Brain pericyte (primary cell): ENCODE results near the gene TMEM240.
"Not testable (repeated sequence)": the region's sequence is repeated elsewhere in the genome, so short reads cannot be mapped to it uniquely, and the experiment has no call there.

Source experiments
- DNase-seq: peaks from one replicate; pipeline ENCODE4 v3.0.0-alpha.2; 2012; ENCODE audit warnings: low read depth, low spot score

The TMEM240 gene

DNA sequence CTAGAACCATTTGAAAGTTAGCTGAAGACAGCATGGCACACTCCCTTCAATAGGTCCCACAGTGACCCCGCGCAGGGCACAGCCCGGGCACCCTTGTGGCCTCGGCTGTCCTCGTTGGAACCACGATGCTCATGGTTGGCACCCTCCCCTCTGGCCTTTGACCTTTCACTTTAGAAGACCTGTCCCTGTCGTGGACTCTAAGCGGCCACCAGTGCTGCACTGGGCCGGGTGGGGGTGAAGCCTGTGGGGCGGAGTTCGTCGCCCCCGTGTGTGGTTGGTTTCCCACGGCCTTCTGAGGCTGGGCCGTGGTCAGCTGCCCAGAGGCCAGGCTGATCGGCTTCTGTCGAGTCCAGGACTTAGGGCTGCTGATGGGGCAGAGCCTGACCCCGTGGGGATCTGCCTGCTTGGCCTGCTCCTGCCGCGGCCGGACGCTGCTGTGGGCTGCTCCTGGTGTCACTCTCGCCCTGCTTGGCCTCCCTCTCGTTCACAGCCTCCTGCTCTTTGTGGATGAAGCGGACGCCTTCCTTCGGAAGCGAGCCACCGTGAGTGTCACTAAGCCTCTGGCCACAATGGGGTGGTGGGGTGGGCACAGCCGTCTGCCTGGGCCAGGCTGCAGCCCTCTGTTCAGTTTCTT lies 15.6 kb downstream of the TMEM240 start:
- DNase-seq: not testable (repeated sequence)

GRCh38 chr1:1523651-1524050 lies 16.8 kb downstream of the TMEM240 start:
- DNase-seq: not testable (repeated sequence)

DNA sequence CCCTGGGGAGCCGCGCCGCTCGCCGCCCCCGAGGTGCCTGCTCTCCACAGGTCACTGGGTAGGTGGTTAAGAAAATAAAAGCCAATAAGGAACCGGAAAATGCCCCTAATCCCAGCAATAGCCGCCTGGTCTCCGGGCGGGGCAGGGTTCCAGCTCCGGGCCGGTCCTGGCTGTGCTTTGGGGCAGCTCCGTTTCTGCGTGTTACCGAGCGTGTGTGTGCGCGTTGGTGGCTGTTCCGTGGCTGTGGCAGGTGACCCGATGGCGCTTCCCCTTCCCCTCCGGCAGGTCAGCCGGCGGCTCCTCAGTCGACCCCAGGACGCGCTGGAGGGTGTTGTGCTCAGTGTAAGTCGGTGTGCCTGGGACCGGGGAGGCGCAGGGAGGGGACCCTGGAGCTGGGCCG lies 17.2 kb downstream of the TMEM240 start:
- DNase-seq: not testable (repeated sequence)

DNA sequence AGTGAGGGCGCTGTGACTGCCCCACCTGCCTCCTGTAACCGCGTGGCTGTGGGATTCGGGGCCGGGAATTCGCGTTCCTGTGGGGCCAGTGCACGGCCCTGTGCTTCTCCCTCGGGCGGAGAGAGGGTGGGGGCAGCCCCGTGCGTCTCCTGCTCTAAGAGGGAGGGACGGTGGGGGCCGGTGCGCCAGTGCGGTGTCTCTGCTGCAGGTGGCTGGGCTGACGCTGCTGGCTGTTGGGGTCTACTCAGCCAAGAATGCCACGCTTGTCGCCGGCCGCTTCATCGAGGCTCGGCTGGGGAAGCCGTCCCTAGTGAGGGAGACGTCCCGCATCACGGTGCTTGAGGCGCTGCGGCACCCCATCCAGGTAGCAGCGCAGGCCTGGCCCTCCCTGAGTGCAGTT lies 17.9 kb downstream of the TMEM240 start:
- not testable (repeated sequence) for DNase-seq

DNA sequence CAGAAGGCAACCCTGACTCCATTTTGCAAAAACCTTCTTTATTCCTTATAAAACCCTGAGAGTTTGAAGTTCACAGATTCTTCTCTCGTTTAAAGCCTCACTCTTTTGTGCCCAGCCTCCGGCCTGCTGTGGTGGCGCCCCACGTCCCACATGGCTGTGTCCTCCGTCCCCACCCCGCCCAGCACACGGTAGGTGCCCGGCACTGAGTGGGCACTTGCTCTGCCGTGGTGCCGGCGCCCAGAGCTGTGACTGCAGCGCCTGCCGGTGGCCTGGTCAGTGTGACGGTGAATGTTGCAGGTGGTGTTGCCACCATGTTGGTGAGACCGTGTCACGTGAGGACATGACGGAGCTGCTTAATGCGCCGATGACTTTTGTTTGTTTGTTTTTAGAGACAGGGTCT lies 19.1 kb downstream of the TMEM240 start:
- no peak for DNase-seq

GRCh38 chr1:1519805-1520505 lies 20.5 kb downstream of the TMEM240 start:
- not testable (repeated sequence) for DNase-seq

DNA sequence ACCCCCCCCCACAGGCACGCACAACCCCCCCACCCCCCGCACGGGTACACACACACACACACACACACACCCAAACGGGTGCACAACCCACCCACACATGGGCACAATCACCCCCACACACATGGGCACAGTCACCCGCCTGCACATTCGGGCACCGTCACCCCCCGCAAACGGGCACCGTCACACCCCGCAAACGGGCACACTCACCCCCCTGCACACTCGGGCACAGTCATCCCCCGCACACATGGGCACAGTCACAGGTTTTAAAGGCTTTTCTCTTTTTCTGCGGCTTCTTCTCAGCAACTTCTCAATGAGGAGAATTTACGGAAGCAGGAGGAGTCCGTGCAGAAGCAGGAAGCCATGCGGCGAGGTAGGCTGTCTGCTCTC lies 21.8 kb downstream of the TMEM240 start:
- DNase-seq: not testable (repeated sequence)

- no peak for DNase-seq
These were observed 22.3 kb downstream of the TMEM240 start for GRCh38 chr1:1517973-1518620.

- not testable (repeated sequence) for DNase-seq
These were observed 23.5 kb downstream of the TMEM240 start for GRCh38 chr1:1516923-1517322.

DNA sequence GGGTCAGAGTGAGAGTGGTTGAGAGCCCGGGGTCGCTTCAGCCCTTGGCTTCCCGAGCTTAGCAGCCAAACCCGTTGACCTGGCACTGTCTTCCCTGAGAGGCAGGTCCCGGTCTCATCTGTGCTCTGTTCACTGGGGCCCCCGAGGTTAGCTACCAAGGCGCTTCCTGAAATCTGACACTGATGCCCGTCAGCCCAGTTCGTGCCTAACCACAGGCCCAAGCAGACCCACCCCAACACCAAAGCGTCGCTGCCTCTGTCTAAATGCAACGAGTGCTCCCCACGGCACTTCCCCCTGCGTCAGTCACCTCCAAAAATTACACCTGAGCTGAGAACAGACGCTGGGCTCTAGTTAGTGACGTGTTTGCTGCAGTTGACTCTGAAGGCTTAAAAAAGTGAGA lies 26.0 kb downstream of the TMEM240 start:
- not testable (repeated sequence) for DNase-seq

DNA sequence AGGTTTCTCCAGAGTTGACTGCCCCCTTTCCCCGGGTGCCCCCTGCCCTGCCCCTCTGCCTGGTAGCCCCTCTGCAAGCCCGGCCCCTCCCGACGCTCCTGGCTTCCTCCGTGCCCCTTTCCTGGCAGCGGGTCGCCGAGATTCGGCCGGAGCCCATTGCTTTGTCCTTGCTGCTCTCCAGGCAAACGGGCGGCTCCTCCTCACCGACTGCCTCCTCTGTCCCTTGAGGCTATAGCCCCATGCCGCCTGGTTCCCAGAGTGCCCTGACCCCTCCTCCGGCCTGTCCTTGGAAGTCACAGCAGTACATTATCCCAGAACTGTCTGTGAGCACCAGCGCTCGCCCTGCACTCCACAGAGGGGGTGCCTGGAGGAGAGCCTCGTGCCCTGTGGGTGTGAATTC lies 26.7 kb downstream of the TMEM240 start:
- DNase-seq: not testable (repeated sequence)

DNA sequence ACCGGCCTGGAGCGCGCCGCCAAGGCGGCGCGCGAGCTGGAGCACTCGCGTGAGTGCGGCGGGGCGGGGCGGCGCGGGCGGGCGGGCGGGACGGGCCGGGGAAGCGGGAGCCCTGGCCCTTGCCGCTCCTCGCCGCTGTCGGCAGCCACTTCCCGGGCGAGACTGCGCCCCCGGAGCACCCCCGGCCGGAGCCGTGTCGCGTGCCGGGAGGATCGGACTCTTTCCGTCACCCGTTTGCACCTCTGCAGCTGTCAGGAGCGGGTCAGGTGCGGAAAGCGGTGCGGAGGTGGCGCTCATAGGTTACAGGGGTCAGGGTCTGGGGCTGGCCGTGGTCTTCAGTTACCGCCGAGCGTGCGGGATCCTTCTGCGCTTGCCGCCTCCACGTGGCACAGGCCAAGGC lies 28.0 kb downstream of the TMEM240 start:
- not testable (repeated sequence) for DNase-seq

DNA sequence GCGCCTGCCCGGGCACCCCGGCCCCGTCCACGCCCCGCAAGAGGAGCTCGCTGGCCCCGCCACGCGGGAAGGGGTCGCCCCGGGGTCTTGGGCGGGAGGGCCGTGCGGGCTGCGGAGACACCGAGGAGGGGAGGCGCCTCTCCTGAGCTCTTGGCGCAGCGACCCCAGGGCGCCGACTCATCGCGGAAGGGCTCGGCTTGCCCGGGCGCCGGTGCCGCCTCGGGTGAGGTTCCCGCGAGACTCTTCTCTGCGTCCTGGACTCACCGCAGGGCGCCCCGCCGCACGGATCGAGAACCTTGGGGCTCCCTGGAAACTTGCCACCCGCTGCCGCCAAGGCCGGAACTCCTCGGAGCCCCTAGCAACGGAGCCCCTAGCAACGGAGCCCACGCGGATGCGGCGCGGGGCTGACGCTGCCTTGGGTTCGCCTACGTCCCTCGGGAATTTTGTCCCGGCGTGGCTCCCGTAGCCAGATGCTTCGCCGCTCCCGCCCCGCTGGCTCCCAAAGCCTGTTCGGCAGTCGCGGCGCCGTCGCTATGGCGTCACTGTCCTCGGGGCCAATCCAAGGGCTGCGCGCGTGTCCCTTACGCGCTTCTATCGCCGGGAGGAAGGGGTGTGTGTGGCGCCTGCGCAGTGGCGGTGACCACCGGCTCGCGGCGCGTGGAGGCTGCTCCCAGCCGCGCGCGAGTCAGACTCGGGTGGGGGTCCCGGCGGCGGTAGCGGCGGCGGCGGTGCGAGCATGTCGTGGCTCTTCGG lies 28.7 kb downstream of the TMEM240 start, which contains the start of gene ATAD3A:
Gene ATAD3A, plus strand, starts transcription at position 630 of the 753 bp plus-strand sequence. Its CDS starts 107 bp downstream, at position 737.
- DNase-seq: peak; percentile 95

GRCh38 chr1:1510912-1511532 lies 29.4 kb downstream of the TMEM240 start:
- no peak for DNase-seq

DNA sequence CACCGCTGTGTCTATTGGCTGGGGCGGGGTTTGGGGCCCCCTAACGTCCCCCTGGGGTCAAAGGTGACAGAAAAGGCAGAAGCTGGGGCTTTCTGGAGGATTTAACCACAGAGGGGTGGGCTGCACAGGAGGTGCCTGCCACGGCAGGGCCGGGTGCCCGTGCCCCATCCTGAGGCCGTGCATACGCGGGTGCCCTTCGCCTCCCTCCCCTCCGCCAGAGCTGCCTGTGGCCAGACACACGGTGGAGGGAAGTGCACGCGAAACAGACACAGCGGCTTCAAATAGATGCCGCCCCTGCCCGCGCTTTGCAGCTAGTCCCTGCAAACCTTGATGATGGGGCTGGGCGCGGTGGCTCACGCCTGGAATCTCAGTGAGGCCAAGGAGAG lies 31.0 kb downstream of the TMEM240 start:
- not testable (repeated sequence) for DNase-seq

- not testable (repeated sequence) for DNase-seq
These were observed 31.5 kb downstream of the TMEM240 start for GRCh38 chr1:1508775-1509464.

DNA sequence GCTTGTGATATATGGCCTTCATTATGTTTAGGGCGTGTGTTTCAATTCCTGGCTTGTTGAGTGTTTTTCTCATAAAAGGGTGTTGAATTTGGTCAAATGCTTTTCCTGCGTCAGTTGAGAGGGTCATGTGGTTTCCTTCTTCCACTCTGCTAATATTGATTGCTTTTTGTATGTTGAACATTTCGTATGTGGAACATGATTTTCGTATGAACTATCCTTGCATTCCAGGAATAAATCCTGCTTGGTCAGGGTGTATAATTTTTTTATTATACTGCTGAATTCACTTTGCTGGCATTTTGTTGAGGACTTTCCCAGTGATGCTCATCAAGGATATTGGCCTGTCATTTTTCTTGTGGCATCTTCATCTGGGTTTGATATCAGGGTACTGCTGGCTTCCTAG lies 33.1 kb downstream of the TMEM240 start:
- no peak for DNase-seq

DNA sequence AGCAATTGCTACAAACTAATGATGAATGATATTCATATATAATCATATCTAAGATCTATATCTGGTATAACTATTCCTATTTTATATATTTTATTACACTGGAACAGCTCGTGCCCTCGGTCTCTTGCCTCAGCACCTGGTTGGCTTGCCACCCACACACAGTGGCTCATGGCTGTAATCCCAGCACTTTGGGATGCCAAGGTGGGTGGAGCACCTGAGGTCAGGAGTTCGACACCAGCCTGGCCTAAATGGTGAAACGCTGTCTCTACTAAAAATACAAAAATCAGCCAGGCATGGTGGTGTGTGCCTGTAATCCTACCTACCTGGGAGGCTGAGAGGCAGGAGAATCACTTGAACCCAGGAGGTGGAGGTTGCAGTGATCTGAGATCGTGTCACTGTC lies 34.6 kb downstream of the TMEM240 start:
- DNase-seq: not testable (repeated sequence)

- DNase-seq: not testable (repeated sequence)
These were observed 35.0 kb downstream of the TMEM240 start for GRCh38 chr1:1505366-1505798.

DNA sequence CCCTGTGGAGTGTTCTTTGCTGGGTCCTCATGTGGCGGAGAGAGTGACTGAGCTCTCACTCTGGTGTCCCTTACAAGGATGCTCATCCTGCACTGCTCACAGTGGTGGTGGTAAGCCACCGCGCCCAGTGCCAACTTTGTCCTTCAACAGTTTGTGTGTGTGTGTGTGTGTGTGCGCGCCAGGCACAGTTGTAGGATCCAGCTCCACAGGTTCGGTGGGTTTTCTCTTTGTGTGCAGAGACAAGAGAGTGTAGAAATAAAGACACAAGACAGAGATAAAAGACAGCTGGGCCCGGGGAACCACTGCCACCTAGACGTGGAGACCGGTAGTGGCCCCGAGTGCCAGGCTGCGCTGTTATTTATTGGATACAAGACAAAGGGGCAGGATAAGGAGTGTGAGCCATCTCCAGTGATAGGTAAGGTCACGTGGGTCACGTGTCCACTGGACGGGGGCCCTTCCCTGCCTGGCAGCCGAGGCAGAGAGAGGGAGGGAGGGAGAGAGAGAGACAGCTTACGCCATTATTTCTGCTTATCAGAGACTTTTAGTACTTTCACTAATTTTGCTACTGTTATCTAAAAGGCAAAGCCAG lies 35.6 kb downstream of the TMEM240 start:
- not testable (repeated sequence) for DNase-seq
